HG03432 (cell line): ENCODE measurements around the gene DPM1.

Experiments used
- ATAC-seq: cut with Tn5 transposase; IDR thresholded peaks from one replicate; pipeline ENCODE4 v1.9.1; 2021; ENCODE audit warnings: mild to moderate bottlenecking, moderate library complexity; ENCODE audit not compliant: unreplicated experiment

DPM1 gene

DNA sequence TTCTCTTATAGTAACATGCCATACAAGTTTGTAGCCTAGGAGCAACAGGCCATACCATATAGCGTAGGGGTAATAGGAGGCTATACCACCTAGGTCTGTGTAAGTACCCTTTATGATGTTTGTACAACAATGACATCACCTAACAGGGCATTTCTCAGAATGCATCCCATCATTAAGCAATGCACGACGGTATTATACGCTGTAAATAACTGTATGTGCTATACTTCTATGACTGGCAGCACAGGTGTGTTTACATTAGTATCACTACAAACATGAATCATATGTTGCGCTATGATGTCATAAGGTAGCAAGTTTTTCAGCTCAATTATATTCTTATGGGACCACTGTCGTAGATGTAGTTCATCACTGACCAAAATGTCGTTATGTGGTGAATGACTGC, 58.1 kb downstream of the DPM1 start:
- no peak for ATAC-seq

DNA sequence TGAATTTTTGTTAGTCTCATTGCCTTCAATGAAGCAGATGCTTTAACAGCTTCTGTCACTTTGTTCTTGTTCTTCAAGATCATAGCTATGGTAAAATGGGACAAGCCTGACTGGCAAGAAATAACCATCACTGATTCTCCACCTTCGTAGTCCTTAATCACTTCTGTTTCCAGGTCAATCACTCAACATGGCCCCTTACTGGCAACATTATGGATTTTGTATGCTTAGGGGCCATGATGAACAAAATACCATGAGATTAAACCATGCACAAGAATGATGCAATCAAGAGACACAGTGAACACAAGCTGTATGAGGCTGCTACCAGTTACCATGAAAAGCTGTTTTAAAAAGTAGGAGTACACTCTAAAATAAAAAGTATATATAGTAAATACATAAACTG, 59.9 kb downstream of the DPM1 start:
- ATAC-seq: no peak

DNA sequence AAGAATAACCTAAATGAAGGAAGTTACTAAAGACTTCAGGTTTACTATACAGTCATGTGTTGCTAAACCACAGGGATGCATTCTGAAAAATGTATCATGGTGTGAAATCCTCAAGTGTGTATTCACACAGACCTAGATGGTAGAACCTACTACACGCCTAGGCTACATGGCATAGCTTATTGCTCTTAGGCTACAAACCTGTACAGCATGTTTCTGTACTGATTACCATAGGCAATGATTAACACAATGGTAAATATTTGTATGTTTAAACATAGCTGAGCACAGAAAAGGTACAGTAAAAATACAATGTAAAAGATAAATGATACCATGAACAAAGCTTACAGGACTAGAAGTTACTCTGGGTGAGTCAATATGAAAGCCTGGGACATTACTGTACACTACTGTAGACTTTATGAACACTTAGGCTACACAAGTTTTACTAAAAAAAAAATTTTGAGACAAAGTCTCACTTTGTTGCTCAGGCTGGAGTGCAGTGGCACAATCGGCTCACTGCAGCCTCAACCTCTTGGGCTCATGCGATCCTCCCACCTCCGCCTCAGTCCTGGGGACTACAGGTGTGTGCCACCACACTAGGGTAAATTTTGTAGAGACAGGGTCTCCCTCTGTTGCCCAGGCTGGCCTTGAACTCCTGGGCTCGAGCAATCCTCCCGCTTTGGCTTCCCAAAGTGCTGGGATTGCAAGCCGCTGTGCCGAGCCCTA, 63.1 kb downstream of the DPM1 start:
- no peak for ATAC-seq

DNA sequence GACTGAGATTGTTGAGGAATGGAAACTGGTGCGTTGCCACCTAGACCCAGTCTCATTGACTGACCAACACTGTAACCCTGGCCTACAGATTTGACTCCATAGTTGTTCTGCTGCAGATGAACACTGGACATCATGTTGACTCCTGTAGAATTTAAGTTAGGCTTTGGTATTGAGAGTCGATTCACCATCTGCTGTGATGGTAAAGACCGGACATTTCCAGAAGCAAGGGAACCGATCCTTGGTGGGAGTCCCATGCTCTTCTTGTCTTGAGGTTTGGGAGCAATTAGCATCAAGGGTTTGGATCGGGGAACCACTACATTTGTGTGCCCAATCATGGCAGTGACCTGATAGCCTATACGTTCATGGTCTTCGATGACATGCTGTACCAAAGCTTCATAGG, 64.7 kb downstream of the DPM1 start:
- no peak for ATAC-seq

DNA sequence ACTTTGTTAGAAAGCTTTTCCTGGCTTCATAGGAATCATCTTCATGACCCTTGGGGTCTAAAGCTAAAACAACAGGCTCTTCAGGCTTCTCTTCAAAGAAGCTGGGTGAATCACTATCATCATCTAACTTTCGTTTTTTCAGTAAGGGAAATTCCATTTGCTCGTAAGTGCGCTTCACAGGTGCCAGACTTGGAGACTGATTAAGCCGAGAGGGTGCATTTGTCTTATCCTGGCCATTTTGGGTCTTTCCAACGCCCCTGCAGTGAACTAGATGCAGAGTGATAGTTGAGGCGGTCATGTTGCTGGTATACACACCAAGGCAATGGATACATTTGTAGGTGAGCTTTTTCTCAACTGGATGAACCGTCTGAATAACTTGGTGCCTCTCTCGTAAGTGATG, 65.9 kb downstream of the DPM1 start:
- ATAC-seq: no peak

DNA sequence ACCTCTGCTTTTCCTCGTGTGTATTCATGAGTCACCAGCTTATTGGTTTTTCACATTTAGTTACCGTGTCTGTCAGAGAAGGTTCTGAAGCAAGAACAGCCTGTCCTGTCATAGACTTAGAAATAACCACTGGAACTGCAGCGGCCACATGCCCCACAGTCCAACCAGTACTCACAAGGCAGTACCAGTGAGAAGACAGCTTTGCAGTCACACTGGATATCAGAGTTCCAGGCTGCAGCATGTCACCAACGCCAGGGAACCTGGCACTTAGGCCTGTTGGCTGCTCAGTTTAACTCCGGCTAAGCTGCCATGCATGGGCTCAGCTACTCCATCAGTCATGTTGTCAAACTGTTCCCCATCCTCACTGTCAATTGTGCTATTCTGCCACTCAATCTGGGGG, 67.2 kb downstream of the DPM1 start:
- no peak for ATAC-seq

DNA sequence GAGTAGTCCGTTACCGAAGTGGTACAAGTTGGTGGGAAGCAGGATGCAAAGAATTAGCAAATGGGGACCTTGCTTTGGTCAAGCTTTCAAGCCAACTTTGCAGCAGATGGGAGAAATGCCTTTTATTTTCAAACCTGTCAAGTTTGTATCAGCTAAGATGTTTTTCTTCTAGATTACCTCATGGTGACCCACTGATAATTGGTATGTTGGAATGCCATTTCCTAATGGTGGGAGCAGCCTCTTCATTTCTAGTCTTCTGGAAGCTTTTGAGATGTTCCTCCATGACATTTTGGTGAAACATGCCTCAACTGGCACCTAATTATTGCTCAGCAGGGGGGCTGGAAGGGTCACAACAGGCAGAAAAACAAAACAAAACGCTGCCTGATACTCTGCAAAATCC, 70.8 kb downstream of the DPM1 start:
- ATAC-seq: no peak

DNA sequence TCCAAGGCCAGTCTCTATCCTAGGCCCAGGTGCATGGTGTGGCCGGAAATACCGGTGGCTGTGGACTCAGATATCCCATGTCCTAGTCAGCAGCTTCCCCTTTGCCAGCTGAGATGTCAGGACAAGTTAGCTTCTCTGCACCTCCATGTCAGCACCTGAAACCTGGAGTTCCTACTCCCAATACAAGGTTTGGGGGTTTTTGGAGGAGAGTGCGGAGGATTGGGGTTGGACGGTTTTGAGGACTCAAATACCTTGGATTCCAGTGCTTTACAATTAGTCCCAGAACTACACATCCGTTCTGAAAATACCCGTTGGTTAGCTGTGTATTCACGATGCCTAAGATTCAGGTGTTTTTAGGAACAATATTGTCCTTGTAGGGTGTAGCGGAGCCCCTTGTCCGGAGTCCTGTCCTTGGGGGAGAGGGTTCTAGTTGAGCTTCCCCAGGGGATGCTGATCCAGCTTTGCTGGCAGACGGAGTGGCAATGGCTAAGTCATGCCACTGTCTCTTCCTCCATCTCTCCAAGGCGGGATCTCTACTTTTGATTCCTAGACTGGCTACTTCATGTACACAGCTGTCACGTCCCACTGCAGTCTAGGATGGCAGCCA, 72.0 kb downstream of the DPM1 start:
- no peak for ATAC-seq

DNA sequence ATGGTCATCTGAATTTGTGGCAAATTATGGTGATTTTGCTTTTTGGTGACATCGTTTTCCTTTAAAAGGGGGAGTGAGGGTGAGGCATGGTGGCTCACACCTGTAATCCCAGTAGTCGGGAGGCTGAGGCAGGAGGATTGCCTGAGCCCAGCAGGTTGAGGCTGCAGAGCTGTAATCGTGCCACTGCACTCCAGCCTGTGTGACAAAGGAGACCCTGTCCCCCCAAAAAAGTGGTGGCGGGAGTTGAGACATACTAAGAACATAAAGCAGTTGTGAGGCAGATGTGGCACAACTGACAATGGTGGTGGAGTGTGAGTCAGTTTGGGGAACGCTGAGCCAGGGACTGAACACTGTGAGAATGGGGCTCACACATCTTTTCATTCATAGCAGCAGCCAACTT, 72.6 kb downstream of the DPM1 start:
- no peak for ATAC-seq

DNA sequence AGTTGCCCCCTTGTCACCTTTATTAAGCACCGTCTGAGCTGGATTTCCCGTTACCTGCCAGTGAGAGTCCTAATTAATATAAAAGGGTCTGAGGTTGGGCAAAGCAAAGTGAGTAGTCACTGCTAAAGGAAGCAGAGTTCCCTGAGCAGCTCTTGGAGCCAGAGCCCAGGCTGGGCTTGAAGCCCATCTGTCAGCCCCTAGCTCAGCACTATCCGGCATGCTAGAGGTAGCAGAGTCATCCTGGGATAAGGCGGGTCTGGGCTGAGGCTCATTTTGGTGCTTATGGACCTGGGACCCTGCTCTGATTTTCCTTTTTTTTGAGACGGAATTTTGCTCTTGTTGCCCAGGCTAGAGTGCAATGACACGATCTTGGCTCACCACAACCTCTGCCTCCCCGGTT, 73.3 kb downstream of the DPM1 start:
- ATAC-seq: no peak
